ENCODE measurements around the gene HAPLN3.
A peak's percentile ranks its signal among the peaks of the same experiment; 100 is the strongest.

The HAPLN3 gene

GRCh38 chr15:88858934-88859333, 36.4 kb downstream of the HAPLN3 start:
- no peak for DNase-seq

GRCh38 chr15:88852476-88852875, 42.9 kb downstream of the HAPLN3 start:
- no peak for DNase-seq

GRCh38 chr15:88849376-88850072, 45.8 kb downstream of the HAPLN3 start:
- DNase-seq, result no peak

- DNase-seq, result no peak
These were observed 47.1 kb downstream of the HAPLN3 start for GRCh38 chr15:88848203-88848602.

- DNase-seq, result no peak
These were observed 48.2 kb downstream of the HAPLN3 start for GRCh38 chr15:88847144-88847543.

DNA sequence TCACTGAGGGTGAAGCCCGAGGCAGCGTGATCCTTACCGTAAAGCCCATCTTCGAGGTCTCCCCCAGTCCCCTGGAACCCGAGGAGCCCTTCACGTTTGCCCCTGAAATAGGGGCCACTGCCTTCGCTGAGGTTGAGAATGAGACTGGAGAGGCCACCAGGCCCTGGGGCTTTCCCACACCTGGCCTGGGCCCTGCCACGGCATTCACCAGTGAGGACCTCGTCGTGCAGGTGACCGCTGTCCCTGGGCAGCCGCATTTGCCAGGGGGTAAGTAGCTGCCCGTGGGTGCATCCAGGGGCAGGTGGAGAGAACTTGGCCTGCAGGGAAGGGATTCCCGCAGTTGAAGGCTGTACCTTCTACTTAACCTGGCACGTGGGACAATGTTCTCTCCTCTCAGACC, 49.7 kb downstream of the HAPLN3 start:
- DNase-seq, result no peak

DNA sequence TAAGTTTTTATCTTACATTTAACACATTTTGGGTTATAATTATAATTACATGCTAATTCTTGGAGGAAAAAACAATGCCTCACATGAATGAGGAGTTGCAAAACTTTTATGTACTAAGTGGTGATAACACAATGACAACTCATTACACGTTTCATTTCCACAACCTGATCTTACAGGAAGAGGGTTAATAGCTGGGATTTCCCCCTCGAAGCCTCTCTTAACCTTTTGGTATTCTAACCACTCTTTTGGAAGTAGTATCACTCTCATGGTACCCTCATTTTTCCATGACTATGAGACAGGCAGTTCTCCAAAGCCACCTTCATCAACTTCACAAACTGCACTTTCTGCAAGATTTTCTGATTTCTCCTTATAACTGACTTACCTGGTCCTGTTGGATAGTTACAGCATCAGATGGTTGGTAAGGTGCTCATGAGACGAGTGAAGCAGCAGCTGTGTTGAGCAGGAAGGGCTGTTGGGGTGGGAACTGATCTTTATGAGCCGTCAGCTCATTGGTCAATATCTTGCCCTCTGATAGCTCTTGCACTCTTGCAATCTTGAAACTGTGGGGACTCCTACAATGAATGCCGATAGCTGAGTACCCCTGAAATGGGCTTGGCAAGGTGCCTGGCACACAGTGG, 50.5 kb downstream of the HAPLN3 start:
- DNase-seq, result peak; percentile 35

DNA sequence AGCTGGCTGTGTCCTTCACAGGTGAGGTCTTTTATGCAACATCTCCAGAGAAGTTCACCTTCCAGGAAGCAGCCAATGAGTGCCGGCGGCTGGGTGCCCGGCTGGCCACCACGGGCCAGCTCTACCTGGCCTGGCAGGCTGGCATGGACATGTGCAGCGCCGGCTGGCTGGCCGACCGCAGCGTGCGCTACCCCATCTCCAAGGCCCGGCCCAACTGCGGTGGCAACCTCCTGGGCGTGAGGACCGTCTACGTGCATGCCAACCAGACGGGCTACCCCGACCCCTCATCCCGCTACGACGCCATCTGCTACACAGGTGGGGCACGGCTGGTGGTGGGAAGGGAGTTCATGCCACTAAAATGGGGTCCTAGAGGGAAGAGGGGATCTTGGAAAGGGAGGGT, 52.0 kb downstream of the HAPLN3 start:
- DNase-seq, result no peak

GRCh38 chr15:88842156-88842555, 53.2 kb downstream of the HAPLN3 start:
- no peak for DNase-seq

DNA sequence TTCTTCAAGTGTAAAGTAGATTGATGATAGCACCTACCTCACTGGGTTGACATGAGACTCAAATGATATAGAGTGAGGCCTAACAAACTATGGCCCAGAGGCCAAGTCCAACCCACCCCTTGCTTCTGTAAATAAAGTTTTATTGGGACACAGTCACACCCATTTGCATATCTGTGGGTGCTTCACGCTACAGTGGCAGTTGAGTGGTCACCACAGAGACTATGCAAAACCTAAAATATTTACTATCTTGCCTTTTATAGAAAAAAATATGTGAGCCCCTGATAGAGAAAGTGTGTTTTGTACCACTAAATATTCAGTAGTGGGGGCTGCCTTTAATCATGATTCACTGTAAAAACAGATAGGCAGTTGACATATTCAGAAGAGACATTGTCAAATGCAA, 54.1 kb downstream of the HAPLN3 start:
- DNase-seq, result no peak

- no peak for DNase-seq
These were observed 55.4 kb downstream of the HAPLN3 start for GRCh38 chr15:88839961-88840360.

DNA sequence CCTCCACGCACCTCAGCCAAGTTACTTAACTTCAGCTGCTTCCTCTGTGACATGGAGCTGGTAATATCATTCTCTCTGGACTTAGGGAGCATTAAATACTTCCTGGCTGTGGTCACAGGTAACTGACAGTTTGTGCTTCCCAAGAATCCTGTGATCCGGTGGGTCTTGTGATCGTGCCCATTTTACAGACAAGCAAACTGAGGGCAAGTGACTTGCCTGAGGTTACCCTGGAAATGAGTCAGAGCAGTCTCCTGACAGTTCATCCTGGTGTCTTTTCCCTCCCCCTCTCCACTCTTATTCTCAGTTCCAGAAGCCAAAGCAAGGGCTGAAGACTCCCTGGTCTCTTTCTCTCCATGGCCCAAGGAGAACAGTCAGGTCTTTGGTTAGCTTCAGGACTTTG, 56.2 kb downstream of the HAPLN3 start:
- DNase-seq, result no peak

- DNase-seq, result no peak
These were observed 56.7 kb downstream of the HAPLN3 start for GRCh38 chr15:88838667-88839066.

DNA sequence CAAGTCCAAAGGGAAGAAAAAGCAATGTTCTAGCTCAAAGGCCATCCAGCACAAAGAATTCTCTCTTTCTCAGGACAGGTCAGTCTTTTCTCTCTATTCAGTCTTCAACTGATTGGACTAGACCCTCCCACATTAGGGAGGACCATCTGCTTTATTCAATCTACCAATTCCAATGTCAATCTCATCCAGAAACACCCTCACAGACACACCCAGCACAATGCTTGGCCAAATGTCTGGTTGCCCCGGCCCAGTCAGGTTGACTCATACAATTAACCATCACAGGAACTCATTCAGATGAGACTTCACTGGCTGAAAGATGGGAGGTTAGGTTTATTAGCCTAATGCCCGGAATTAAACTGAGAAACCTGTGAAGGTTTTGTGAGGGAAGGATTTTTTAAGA, 59.7 kb downstream of the HAPLN3 start:
- DNase-seq, result no peak

GRCh38 chr15:88835119-88835518, 60.2 kb downstream of the HAPLN3 start:
- DNase-seq, result no peak

- peak; percentile 29 for DNase-seq
These were observed 61.0 kb downstream of the HAPLN3 start for GRCh38 chr15:88834211-88834812.

- no peak for DNase-seq
These were observed 61.6 kb downstream of the HAPLN3 start for GRCh38 chr15:88833731-88834100.

DNA sequence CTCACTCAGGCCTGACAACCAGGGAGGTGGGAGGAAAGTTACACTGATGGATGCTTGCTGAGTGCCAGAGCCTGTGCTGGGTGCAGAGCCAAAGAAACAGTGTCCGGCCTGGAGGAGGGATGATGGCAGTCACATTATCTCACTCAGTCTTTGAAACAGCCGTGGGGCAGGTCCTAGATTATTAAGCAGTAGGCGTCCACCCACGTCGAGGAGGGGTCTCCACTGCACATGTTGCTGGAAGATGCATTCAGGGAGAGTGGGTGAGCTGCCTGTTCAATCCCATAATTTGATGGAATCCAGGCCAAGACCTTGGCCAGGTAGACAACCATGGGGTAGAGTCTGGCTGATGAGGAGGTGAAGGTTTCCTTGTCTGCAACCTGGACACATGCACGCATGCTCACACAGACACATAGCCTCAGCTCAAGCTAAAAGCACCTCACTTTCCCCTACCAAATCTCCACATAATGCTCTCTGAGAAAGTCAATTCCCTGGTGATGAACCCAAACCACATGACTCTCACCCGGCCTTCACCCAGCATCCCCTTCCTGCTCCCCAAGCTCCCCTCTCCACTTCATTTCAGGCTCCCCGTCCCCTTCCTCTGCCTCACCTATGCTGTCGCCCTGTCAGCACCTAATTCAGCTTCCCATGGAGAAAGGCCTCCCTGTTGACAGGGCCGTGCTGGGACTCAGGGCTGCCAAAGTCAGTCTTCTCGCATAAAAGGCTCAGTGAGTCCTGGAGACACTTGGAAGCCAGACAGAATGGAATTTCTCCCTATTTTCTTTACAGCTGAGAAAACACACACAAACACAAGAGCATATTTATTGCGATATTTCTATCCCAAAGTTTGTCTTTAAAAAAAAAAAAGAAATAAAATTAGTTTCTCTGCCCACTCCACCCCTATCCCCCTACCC, 62.3 kb downstream of the HAPLN3 start:
- DNase-seq, result no peak

GRCh38 chr15:88830016-88830415, 65.3 kb downstream of the HAPLN3 start:
- no peak for DNase-seq

- no peak for DNase-seq
These were observed 66.6 kb downstream of the HAPLN3 start for GRCh38 chr15:88828791-88829190.
